WTC11 (cell line): ENCODE data around the gene ELOB. TPM values are rescaled to one million over a fixed set of nuclear protein-coding genes. Genes with fewer than 3 reads are reported as not detected.

Experiments
- ATAC-seq: fragments of 200-7000 bp; cut with Tn5 transposase; 2 replicates; pipeline ENCODE4 v1.10.0; 2021; ENCODE audit warnings: mild to moderate bottlenecking, moderate library complexity
- CTCF ChIA-PET: fragments of 300-600 bp; sonication (Branson Sonifier 250); formaldehyde crosslinking; loops from one replicate; lab custom pipeline; 2021; ENCODE audit warnings: antibody characterized with exemption; lab: Charles Lee
- POLR2A ChIA-PET: fragments of 350-600 bp; sonication (Branson Sonifier 250); formaldehyde crosslinking; loops from one replicate; lab custom pipeline; 2021; ENCODE audit warnings: antibody characterized with exemption; lab: Charles Lee
- DNase-seq: peaks from one replicate; pipeline ENCODE4 v3.0.0; 2021; ENCODE audit warnings: low spot score
- H3K27ac Mint-ChIP-seq: 2 replicates; pipeline ENCODE4 v1.8.0; 2021; ENCODE audit warnings: mixed read lengths
- H3K27me3 Mint-ChIP-seq: 2 replicates; pipeline ENCODE4 v1.8.0; 2021; ENCODE audit warnings: low read depth, mild to moderate bottlenecking, moderate library complexity, mixed read lengths
- H3K36me3 Mint-ChIP-seq: 2 replicates; pipeline ENCODE4 v1.8.0; 2021; ENCODE audit warnings: mixed read lengths
- H3K4me1 Mint-ChIP-seq: 2 replicates; pipeline ENCODE4 v1.8.0; 2022; ENCODE audit warnings: mixed read lengths
- H3K4me3 Mint-ChIP-seq: 2 replicates; pipeline ENCODE4 v1.8.0; 2021; ENCODE audit warnings: mild to moderate bottlenecking, moderate library complexity, mixed read lengths
- H3K9me3 Mint-ChIP-seq: 2 replicates; pipeline ENCODE4 v1.8.0; 2021; ENCODE audit warnings: mixed read lengths
- ARID4B ChIP-seq: sonication (generic); formaldehyde crosslinking; IDR thresholded peaks from 2 replicates; pipeline ENCODE4 v1.8.0; 2023; ENCODE audit warnings: missing genetic modification reagents, mild to moderate bottlenecking, borderline replicate concordance
- ATF6 ChIP-seq: sonication (generic); formaldehyde crosslinking; IDR thresholded peaks from 2 replicates; pipeline ENCODE4 v1.8.1; 2023; ENCODE audit warnings: mild to moderate bottlenecking, missing genetic modification reagents
- E2F1 ChIP-seq: sonication (generic); formaldehyde crosslinking; IDR thresholded peaks from 2 replicates; pipeline ENCODE4 v1.8.0; 2022; ENCODE audit warnings: mild to moderate bottlenecking, missing genetic modification reagents
- E2F4 ChIP-seq: sonication (generic); formaldehyde crosslinking; IDR thresholded peaks from 2 replicates; pipeline ENCODE4 v1.8.1; 2022; ENCODE audit warnings: low read depth, mild to moderate bottlenecking, moderate library complexity, missing genetic modification reagents, borderline replicate concordance
- E2F5 ChIP-seq: sonication (generic); formaldehyde crosslinking; IDR thresholded peaks from 2 replicates; pipeline ENCODE4 v1.8.1; 2022; ENCODE audit warnings: mild to moderate bottlenecking, moderate library complexity, missing genetic modification reagents
- EMX1 ChIP-seq: fragments of 250-450 bp; sonication (Bioruptor Pico); IDR thresholded peaks from 2 replicates; pipeline ENCODE4 v1.8.0; 2021; ENCODE audit warnings: mild to moderate bottlenecking
- GABPB1 ChIP-seq: sonication (generic); formaldehyde crosslinking; IDR thresholded peaks from 2 replicates; pipeline ENCODE4 v1.8.1; 2023; ENCODE audit warnings: mild to moderate bottlenecking, missing genetic modification reagents
- GRHL2 ChIP-seq: fragments of 250-450 bp; sonication (Bioruptor Pico); IDR thresholded peaks from 2 replicates; pipeline ENCODE4 v1.8.0; 2022; ENCODE audit warnings: mild to moderate bottlenecking, moderate library complexity; ENCODE audit not compliant: insufficient replicate concordance, severe bottlenecking
- HMGA2 ChIP-seq: fragments of 250-450 bp; sonication (Bioruptor Pico); IDR thresholded peaks from 2 replicates; pipeline ENCODE4 v1.4.0; 2021; ENCODE audit warnings: mild to moderate bottlenecking, moderate library complexity
- NR1H2 ChIP-seq: sonication (generic); formaldehyde crosslinking; IDR thresholded peaks from 2 replicates; pipeline ENCODE4 v1.9.0; 2021; ENCODE audit warnings: mild to moderate bottlenecking, moderate library complexity, missing genetic modification reagents
- SMAD3 ChIP-seq: sonication (generic); formaldehyde crosslinking; IDR thresholded peaks from 2 replicates; pipeline ENCODE4 v1.8.0; 2022; ENCODE audit warnings: missing genetic modification reagents, mild to moderate bottlenecking, borderline replicate concordance
- SP1 ChIP-seq: sonication (generic); formaldehyde crosslinking; conservative IDR thresholded peaks from 2 replicates; pipeline ENCODE4 v1.8.1; 2022; ENCODE audit warnings: missing genetic modification reagents
- TEAD1 ChIP-seq: sonication (generic); formaldehyde crosslinking; IDR thresholded peaks from 2 replicates; pipeline ENCODE4 v1.8.0; 2022; ENCODE audit warnings: mild to moderate bottlenecking, missing genetic modification reagents
- TP53 ChIP-seq: sonication (generic); formaldehyde crosslinking; IDR thresholded peaks from 2 replicates; pipeline ENCODE4 v1.8.1; 2023; ENCODE audit warnings: mild to moderate bottlenecking, missing genetic modification reagents
- ZMAT4 ChIP-seq: fragments of 250-450 bp; sonication (Bioruptor Pico); IDR thresholded peaks from 2 replicates; pipeline ENCODE4 v1.9.0; 2021; ENCODE audit warnings: mild to moderate bottlenecking
- ZNF121 ChIP-seq: sonication (generic); formaldehyde crosslinking; IDR thresholded peaks from 2 replicates; pipeline ENCODE4 v1.8.0; 2023; ENCODE audit warnings: missing genetic modification reagents
- ZNF263 ChIP-seq: sonication (generic); formaldehyde crosslinking; IDR thresholded peaks from 2 replicates; pipeline ENCODE4 v1.8.1; 2022; ENCODE audit warnings: low read depth, mild to moderate bottlenecking, moderate library complexity, missing genetic modification reagents
- ZNF317 ChIP-seq: sonication (generic); formaldehyde crosslinking; IDR thresholded peaks from 2 replicates; pipeline ENCODE4 v1.8.1; 2023; ENCODE audit warnings: low read depth, mild to moderate bottlenecking, moderate library complexity, missing genetic modification reagents, borderline replicate concordance
- ZNF396 ChIP-seq: fragments of 250-450 bp; sonication (Bioruptor Pico); IDR thresholded peaks from 2 replicates; pipeline ENCODE4 v1.8.0; 2021; ENCODE audit warnings: mild to moderate bottlenecking, moderate library complexity, borderline replicate concordance
- ZNF416 ChIP-seq: fragments of 250-450 bp; sonication (Bioruptor Pico); IDR thresholded peaks from 2 replicates; pipeline ENCODE4 v1.9.0; 2021; ENCODE audit warnings: mild to moderate bottlenecking, inconsistent platforms
- total RNA-seq: library from RNA; stranded (reverse); gene quantifications from 3 replicates; pipeline ENCODE4 v1.2.3, GENCODE V29; 2021

The ELOB gene
- total RNA-seq, 1 experiment from 2014 or later, result 252 TPM

- ATAC-seq (no peak), DNase-seq (no peak)
- no peaks in the 10 kb centered on the region for H3K4me1 Mint-ChIP-seq
- TF ChIP-seq ARID4B (CRISPR knock-in tag), result no peak
- no peak for TF ChIP-seq TP53 (CRISPR knock-in tag)
- TF ChIP-seq GRHL2, result no peak
- TF ChIP-seq E2F4 (CRISPR knock-in tag), result no peak
- TF ChIP-seq HMGA2 (CRISPR knock-in tag), result no peak
- no peak for TF ChIP-seq ATF6 (CRISPR knock-in tag)
- TF ChIP-seq ZMAT4 (CRISPR knock-in tag), result no peak
- no peak for TF ChIP-seq SMAD3 (CRISPR knock-in tag)
- no peak for TF ChIP-seq TEAD1 (CRISPR knock-in tag)
- no peak for TF ChIP-seq ZNF317 (CRISPR knock-in tag)
- TF ChIP-seq GABPB1 (CRISPR knock-in tag), result no peak
- TF ChIP-seq E2F1 (CRISPR knock-in tag), result no peak
- no peak for TF ChIP-seq NR1H2 (CRISPR knock-in tag)
- CTCF ChIA-PET, result interaction anchor here (1.6 to 3.8 kb wide), 3 partner anchors 14 to 40 kb away, joined by 18 to 25 read pairs (median 21); partner anchors contain the start of gene PRSS21
- H3K27me3 Mint-ChIP-seq, result peaks cover 9% of the 10 kb centered on the region; the same call in 1 of the 2 replicates
- H3K27ac Mint-ChIP-seq, result no peak overlapping the region
- POLR2A ChIA-PET, result no interaction called here
- no peak overlapping the region for H3K4me3 Mint-ChIP-seq
- peaks cover 16% of the 10 kb centered on the region for H3K9me3 Mint-ChIP-seq
- H3K36me3 Mint-ChIP-seq, result no peaks in the 10 kb centered on the region
Measured at GRCh38 chr16:2799205-2799858, 22.3 kb upstream of the ELOB start.

GRCh38 chr16:2798723-2799204, 21.7 kb upstream of the ELOB start:
- CTCF ChIA-PET, result interaction anchor here (0.7 to 3.8 kb wide), 16 partner anchors 9 to 166 kb away, joined by 3 to 29 read pairs (median 8); partner anchors contain the start of genes PRSS21, PRSS22 and PRSS33
- TF ChIP-seq E2F5 (CRISPR knock-in tag), result no peak
- TF ChIP-seq ZNF121 (CRISPR knock-in tag), result no peak
- TF ChIP-seq EMX1 (CRISPR knock-in tag), result no peak
- TF ChIP-seq ZNF263 (CRISPR knock-in tag), result no peak
- TF ChIP-seq ZNF396 (CRISPR knock-in tag), result no peak
- TF ChIP-seq ZNF416 (CRISPR knock-in tag), result no peak
- TF ChIP-seq SP1 (CRISPR knock-in tag), result no peak
- DNase-seq (no peak), ATAC-seq (no peak; the same call in 1 of the 2 replicates)
- Mint-ChIP-seq H3K4me3 (no peak overlapping the region), H3K4me1 (no peaks in the 10 kb centered on the region), H3K27ac (no peak overlapping the region), H3K27me3 (peaks cover 9% of the 10 kb centered on the region; the same call in 1 of the 2 replicates), H3K9me3 (peaks cover 14% of the 10 kb centered on the region), H3K36me3 (no peaks in the 10 kb centered on the region)
- POLR2A ChIA-PET, result no interaction called here
